HG03575 (cell line): ENCODE results near the gene DNAH12.
"Not testable (repeated sequence)": the region's sequence is repeated elsewhere in the genome, so short reads cannot be mapped to it uniquely, and the experiment has no call there.

ENCODE experiments used
- ATAC-seq: cut with Tn5 transposase; IDR thresholded peaks from one replicate; pipeline ENCODE4 v1.9.1; 2021; ENCODE audit not compliant: unreplicated experiment, insufficient number of reproducible peaks, low FRiP score; ENCODE audit errors: extremely low read depth

The DNAH12 gene

DNA sequence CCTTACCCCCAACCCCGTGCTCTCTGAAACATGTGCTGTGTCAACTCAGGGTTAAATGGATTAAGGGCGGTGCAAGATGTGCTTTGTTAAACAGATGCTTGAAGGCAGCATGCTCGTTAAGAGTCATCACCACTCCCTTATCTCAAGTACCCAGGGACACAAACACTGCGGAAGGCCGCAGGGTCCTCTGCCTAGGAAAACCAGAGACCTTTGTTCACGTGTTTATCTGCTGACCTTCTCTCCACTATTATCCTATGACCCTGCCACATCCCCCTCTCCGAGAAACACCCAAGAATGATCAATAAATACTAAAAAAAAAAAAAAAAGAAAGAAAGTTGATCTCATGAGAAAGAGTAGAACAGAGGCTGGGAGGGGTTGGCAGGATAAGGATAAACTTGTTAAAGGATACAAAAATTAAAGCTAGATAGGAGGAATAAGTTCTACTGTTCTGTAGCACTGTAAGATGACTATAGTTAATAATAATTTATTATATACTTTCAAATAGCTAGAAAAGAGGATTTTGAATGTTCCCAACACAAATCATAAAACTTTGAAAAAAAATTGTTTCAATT, 205.0 kb downstream of the DNAH12 start:
- ATAC-seq: not testable (repeated sequence)

GRCh38 chr3:57338272-57339070, 205.7 kb downstream of the DNAH12 start:
- not testable (repeated sequence) for ATAC-seq

GRCh38 chr3:57335283-57335938, 208.7 kb downstream of the DNAH12 start:
- ATAC-seq: no peak

GRCh38 chr3:57331078-57331610, 213.0 kb downstream of the DNAH12 start:
- no peak for ATAC-seq

- not testable (repeated sequence) for ATAC-seq
Observed at GRCh38 chr3:57326498-57326897, 217.6 kb downstream of the DNAH12 start.

DNA sequence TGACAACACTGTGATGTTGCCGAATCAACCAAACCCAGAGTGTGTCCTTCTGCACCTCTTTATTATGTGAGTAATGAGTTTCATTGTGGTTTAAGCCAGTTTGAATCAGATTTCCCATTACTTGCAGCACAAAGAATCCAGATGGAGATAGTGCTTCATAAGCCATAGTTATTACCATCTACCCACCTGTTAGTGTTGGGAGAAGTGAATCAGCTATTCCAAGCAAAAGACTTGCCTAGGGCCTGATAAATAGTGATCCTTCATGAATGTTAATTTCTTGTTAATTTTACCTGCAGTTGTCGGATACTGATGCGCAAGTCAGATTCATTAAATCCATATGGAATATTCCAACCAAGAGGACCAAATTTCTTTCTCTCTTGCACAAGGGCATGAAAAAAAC, 229.9 kb downstream of the DNAH12 start:
- ATAC-seq: no peak

DNA sequence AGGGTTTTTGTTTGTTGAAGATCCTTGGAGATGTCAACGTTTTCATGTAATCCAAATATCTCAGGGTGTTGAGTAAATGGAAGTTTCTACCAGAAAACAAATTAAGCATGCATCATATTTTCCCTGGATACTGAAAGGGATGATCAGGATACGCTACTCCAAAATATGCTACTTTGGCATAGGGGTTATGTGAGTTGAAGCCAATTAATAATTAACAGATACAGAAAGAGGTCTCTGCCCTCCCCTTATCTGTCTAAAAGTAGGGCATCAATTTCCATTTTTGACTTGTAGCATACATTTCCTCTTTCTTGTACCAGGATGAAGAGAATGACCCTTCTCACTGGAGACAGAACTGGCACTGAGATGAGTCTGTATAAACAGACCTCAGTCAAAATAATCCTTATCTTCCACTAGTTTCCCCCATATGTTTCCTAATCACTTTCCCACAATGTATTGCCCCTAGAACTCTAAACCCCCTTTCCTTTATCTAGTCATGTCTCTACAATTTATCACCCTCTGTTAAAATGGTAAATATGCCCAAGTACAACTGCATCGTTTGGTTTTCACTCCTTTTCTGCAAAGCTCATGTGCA, 234.3 kb downstream of the DNAH12 start:
- ATAC-seq: no peak

- not testable (repeated sequence) for ATAC-seq
Observed at GRCh38 chr3:57303520-57303919, 240.6 kb downstream of the DNAH12 start.

DNA sequence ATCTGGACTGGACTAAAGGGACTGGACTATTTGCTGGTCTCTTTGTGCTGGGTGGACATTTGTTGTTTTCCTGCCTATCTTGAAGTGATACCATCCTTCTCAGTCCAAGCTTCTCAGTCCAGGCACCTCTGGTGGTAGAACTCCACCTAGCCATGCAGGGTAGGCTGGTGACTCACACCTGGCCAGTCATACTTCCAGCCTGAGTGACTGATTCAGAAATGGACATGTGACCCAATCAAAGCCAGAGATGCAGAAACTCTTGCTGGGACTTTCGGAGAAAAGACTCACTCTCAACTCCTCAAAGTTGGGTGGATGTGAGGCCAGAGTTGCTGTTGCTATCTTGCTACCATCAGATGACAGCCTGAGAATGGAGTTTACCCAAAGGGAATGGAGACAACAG, 246.1 kb downstream of the DNAH12 start:
- no peak for ATAC-seq

- ATAC-seq: no peak
Observed at GRCh38 chr3:57292897-57293526, 251.1 kb downstream of the DNAH12 start.

GRCh38 chr3:57292159-57292896, 251.8 kb downstream of the DNAH12 start, which contains the start of gene ASB14:
ASB14 (minus strand) TSS chr3:57292685; CDS start chr3:57292033, 652 bp downstream.
- no peak for ATAC-seq

GRCh38 chr3:57288403-57288802, 255.7 kb downstream of the DNAH12 start:
- no peak for ATAC-seq

GRCh38 chr3:57287205-57287604, 256.9 kb downstream of the DNAH12 start:
- ATAC-seq: no peak

DNA sequence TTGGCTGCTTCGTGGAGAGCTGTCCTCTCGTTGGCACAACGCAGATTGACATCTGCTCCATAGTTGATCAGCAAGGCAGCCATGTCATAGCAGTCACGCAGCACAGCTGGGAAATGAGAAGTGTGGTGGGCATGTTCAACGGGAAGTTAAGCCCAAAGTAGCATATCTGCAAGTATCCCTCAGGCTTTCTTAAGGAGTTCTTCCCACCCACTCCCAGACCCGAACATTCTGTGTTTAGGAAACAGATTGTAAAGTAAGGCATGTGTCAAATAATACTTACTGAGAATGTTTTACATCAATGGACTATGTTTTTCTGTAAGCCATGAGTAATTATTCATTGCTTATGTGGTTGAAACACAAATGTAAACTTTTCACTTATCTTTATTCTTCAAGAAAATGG, 260.8 kb downstream of the DNAH12 start:
- no peak for ATAC-seq

- ATAC-seq: no peak
Observed at GRCh38 chr3:57281715-57282114, 262.4 kb downstream of the DNAH12 start.

GRCh38 chr3:57279685-57280084, 264.5 kb downstream of the DNAH12 start:
- no peak for ATAC-seq

DNA sequence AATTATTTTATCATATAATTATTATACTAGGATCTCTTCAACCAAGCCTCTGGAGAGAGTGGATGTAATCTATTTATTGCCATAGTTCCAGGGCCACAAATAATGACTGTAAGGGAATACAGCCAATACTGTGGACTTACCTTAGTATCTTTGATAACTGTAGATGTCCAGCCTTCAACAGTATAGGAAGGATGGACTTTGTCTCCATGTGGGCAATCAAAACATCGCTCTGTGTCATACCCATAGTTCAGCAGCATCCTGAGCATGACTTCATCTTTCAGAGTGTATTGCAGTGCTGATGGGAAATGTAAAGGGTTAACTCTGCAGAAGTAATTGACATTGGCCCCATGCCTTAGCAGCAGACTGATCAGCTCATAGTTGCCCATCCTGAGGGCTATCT, 265.9 kb downstream of the DNAH12 start:
- no peak for ATAC-seq

DNA sequence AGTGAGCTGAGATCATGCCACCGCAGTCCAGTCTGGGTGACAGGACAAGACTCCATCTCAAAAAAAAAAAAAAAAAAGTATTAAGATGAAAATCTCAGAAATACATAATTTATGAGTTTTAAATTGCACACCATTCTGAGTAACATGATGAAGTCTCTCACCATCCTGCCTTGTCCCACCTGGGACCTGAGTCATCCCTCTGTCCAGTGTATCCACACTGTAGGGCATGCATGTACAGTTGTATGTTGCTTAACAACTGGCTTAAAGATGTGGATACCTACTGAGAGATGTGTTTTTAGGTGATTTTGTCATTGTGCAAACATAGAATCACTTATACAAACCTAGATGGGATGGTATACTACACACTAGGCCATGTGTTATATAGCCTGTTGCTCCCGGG, 268.8 kb downstream of the DNAH12 start:
- ATAC-seq: no peak
